GM19193 (cell line): ENCODE measurements around the gene THSD4.

Source experiments
- POLR2A ChIP-seq: IDR thresholded peaks from 4 replicates; pipeline ENCODE4 v1.6.1; 2011; ENCODE audit not compliant: insufficient read depth, insufficient read length; ENCODE audit errors: extremely low read depth

Gene THSD4

GRCh38 chr15:71469413-71469812 lies 354.1 kb downstream of the THSD4 start:
- no peak for TF ChIP-seq POLR2A

- no peak for TF ChIP-seq POLR2A
Observed at GRCh38 chr15:71471347-71471746, 356.1 kb downstream of the THSD4 start.

- no peak for TF ChIP-seq POLR2A
Observed at GRCh38 chr15:71472566-71472965, 357.3 kb downstream of the THSD4 start.

- no peak for TF ChIP-seq POLR2A
Observed at GRCh38 chr15:71473751-71474150, 358.5 kb downstream of the THSD4 start.

GRCh38 chr15:71476823-71477222 lies 361.6 kb downstream of the THSD4 start:
- TF ChIP-seq POLR2A = no peak

GRCh38 chr15:71480556-71480955 lies 365.3 kb downstream of the THSD4 start:
- TF ChIP-seq POLR2A = no peak

GRCh38 chr15:71484080-71484479 lies 368.8 kb downstream of the THSD4 start:
- TF ChIP-seq POLR2A = no peak

- no peak for TF ChIP-seq POLR2A
Observed at GRCh38 chr15:71485094-71485693, 369.9 kb downstream of the THSD4 start.

- no peak for TF ChIP-seq POLR2A
Observed at GRCh38 chr15:71489570-71489969, 374.3 kb downstream of the THSD4 start.

- no peak for TF ChIP-seq POLR2A
Observed at GRCh38 chr15:71493526-71493925, 378.3 kb downstream of the THSD4 start.

GRCh38 chr15:71494563-71495397 lies 379.5 kb downstream of the THSD4 start:
- no peak for TF ChIP-seq POLR2A

- no peak for TF ChIP-seq POLR2A
Observed at GRCh38 chr15:71495398-71495780, 380.1 kb downstream of the THSD4 start.

GRCh38 chr15:71496336-71496955 lies 381.2 kb downstream of the THSD4 start:
- no peak for TF ChIP-seq POLR2A

- no peak for TF ChIP-seq POLR2A
Observed at GRCh38 chr15:71501344-71502076, 386.2 kb downstream of the THSD4 start.

GRCh38 chr15:71502077-71502432 lies 386.8 kb downstream of the THSD4 start:
- TF ChIP-seq POLR2A = no peak
